Mammary epithelial cell (primary cell): ENCODE results near the gene ALKBH4.

Source experiments
- EZH2 ChIP-seq: IDR thresholded peaks from 2 replicates; pipeline ENCODE4 v1.6.1; 2012; ENCODE audit warnings: low read length, inconsistent platforms, borderline replicate concordance
- TF ChIP-seq, protein P1 (sequence below), 2 donors: IDR thresholded peaks in 1 of 2; conservative IDR thresholded peaks in 1 of 2; 2 replicates each; pipeline ENCODE4 v1.5.1; 2011 to 2012; ENCODE audit warnings: inconsistent platforms in 2 of 2, low read length in 2 of 2, mild to moderate bottlenecking in 2 of 2, control low read depth in 1 of 2, low read depth in 1 of 2; ENCODE audit not compliant: insufficient read depth in 1 of 2; ENCODE audit errors: extremely low read depth in 1 of 2

DNA sequence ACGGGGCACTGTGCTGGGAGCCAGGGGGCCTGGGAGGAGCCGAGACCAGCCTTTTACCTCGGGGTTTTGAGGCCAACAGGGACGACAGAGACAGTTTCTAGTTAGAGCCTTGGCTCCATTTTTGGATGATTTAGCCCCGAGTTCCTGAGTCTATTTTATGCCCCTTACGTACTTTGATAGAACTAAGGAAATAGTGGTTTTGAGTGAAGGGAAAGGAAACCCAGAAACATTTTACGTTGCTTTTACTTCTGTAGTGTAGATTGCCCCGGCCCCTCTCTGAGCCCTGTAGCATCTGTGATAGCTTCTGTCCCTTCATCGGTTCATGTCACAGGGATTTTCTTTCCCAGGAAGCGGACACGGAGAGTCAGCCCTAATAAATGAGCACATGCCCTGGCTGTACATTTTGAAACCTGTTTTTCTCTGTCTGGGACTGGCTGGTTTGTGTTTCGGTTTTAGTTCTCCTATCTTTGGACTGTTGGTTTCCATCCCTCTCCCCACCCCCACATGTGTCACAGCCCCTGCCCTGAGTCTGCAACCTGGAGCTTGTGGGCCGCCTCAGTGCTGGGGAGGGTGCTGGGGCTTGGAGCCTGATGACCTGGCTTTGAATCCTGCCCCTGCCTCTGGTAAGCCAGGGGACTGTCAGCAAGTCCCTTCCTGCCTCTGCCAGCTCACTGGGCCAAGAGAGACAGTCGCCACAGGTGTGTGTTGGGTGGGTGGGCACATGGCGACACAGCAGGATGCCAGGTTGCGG is 38.2 kb downstream of the ALKBH4 start:
- TF ChIP-seq EZH2 = no peak
- TF ChIP-seq, protein P1, sequence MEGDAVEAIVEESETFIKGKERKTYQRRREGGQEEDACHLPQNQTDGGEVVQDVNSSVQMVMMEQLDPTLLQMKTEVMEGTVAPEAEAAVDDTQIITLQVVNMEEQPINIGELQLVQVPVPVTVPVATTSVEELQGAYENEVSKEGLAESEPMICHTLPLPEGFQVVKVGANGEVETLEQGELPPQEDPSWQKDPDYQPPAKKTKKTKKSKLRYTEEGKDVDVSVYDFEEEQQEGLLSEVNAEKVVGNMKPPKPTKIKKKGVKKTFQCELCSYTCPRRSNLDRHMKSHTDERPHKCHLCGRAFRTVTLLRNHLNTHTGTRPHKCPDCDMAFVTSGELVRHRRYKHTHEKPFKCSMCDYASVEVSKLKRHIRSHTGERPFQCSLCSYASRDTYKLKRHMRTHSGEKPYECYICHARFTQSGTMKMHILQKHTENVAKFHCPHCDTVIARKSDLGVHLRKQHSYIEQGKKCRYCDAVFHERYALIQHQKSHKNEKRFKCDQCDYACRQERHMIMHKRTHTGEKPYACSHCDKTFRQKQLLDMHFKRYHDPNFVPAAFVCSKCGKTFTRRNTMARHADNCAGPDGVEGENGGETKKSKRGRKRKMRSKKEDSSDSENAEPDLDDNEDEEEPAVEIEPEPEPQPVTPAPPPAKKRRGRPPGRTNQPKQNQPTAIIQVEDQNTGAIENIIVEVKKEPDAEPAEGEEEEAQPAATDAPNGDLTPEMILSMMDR (conservative IDR thresholded peaks at IDR 0.05 in 1 of 2, IDR thresholded peaks at IDR 0.05 in 1 of 2; ENCODE audit: extremely low read depth in 1 of 2, insufficient read depth in 1 of 2, low read depth in 1 of 2, low read length in 2 of 2) = no peak
